WTC11 (cell line): ENCODE results near the gene ZGPAT. TPM values are rescaled to one million over a fixed set of nuclear protein-coding genes. Genes with fewer than 3 reads are reported as not detected.

Experiments
- ATAC-seq: fragments of 200-7000 bp; cut with Tn5 transposase; 2 replicates; pipeline ENCODE4 v1.10.0; 2021; ENCODE audit warnings: mild to moderate bottlenecking, moderate library complexity
- CTCF ChIA-PET: fragments of 300-600 bp; sonication (Branson Sonifier 250); formaldehyde crosslinking; loops from one replicate; lab custom pipeline; 2021; ENCODE audit warnings: antibody characterized with exemption; lab: Charles Lee
- POLR2A ChIA-PET: fragments of 350-600 bp; sonication (Branson Sonifier 250); formaldehyde crosslinking; loops from one replicate; lab custom pipeline; 2021; ENCODE audit warnings: antibody characterized with exemption; lab: Charles Lee
- DNase-seq: peaks from one replicate; pipeline ENCODE4 v3.0.0; 2021; ENCODE audit warnings: low spot score
- H3K27ac Mint-ChIP-seq: 2 replicates; pipeline ENCODE4 v1.8.0; 2021; ENCODE audit warnings: mixed read lengths
- H3K27me3 Mint-ChIP-seq: 2 replicates; pipeline ENCODE4 v1.8.0; 2021; ENCODE audit warnings: low read depth, mild to moderate bottlenecking, moderate library complexity, mixed read lengths
- H3K36me3 Mint-ChIP-seq: 2 replicates; pipeline ENCODE4 v1.8.0; 2021; ENCODE audit warnings: mixed read lengths
- H3K4me1 Mint-ChIP-seq: 2 replicates; pipeline ENCODE4 v1.8.0; 2022; ENCODE audit warnings: mixed read lengths
- H3K4me3 Mint-ChIP-seq: 2 replicates; pipeline ENCODE4 v1.8.0; 2021; ENCODE audit warnings: mild to moderate bottlenecking, moderate library complexity, mixed read lengths
- H3K9me3 Mint-ChIP-seq: 2 replicates; pipeline ENCODE4 v1.8.0; 2021; ENCODE audit warnings: mixed read lengths
- ATF1 ChIP-seq: sonication (generic); formaldehyde crosslinking; IDR thresholded peaks from 2 replicates; pipeline ENCODE4 v1.8.1; 2023; ENCODE audit warnings: mild to moderate bottlenecking, moderate library complexity, missing genetic modification reagents
- ESRRA ChIP-seq: sonication (generic); formaldehyde crosslinking; IDR thresholded peaks from 2 replicates; pipeline ENCODE4 v1.8.1; 2022; ENCODE audit warnings: mild to moderate bottlenecking, missing genetic modification reagents, borderline replicate concordance
- ETV6 ChIP-seq: sonication (generic); formaldehyde crosslinking; IDR thresholded peaks from 2 replicates; pipeline ENCODE4 v1.8.1; 2022; ENCODE audit warnings: mild to moderate bottlenecking, missing genetic modification reagents
- GABPB1 ChIP-seq: sonication (generic); formaldehyde crosslinking; IDR thresholded peaks from 2 replicates; pipeline ENCODE4 v1.8.1; 2023; ENCODE audit warnings: mild to moderate bottlenecking, missing genetic modification reagents
- HMGXB4 ChIP-seq: sonication (generic); formaldehyde crosslinking; IDR thresholded peaks from 2 replicates; pipeline ENCODE4 v1.8.1; 2023; ENCODE audit warnings: mild to moderate bottlenecking, moderate library complexity, missing genetic modification reagents
- JUN ChIP-seq: sonication (generic); formaldehyde crosslinking; IDR thresholded peaks from 2 replicates; pipeline ENCODE4 v1.8.0; 2023; ENCODE audit warnings: mild to moderate bottlenecking, missing genetic modification reagents
- MXD4 ChIP-seq: fragments of 250-450 bp; sonication (Bioruptor Pico); IDR thresholded peaks from 2 replicates; pipeline ENCODE4 v1.8.0; 2021; ENCODE audit warnings: mild to moderate bottlenecking, moderate library complexity, borderline replicate concordance
- OVOL2 ChIP-seq: fragments of 250-450 bp; sonication (Bioruptor Pico); IDR thresholded peaks from 2 replicates; pipeline ENCODE4 v1.9.0; 2021; ENCODE audit warnings: mild to moderate bottlenecking, borderline replicate concordance
- SOX15 ChIP-seq: fragments of 250-450 bp; sonication (Bioruptor Pico); IDR thresholded peaks from 2 replicates; pipeline ENCODE4 v1.9.0; 2021; ENCODE audit warnings: mild to moderate bottlenecking
- SP1 ChIP-seq: sonication (generic); formaldehyde crosslinking; conservative IDR thresholded peaks from 2 replicates; pipeline ENCODE4 v1.8.1; 2022; ENCODE audit warnings: missing genetic modification reagents
- TCF7 ChIP-seq: sonication (generic); formaldehyde crosslinking; IDR thresholded peaks from 2 replicates; pipeline ENCODE4 v1.8.0; 2022; ENCODE audit warnings: mild to moderate bottlenecking, low read depth, missing genetic modification reagents, moderate library complexity
- TEAD1 ChIP-seq: sonication (generic); formaldehyde crosslinking; IDR thresholded peaks from 2 replicates; pipeline ENCODE4 v1.8.0; 2022; ENCODE audit warnings: mild to moderate bottlenecking, missing genetic modification reagents
- ZNF121 ChIP-seq: sonication (generic); formaldehyde crosslinking; IDR thresholded peaks from 2 replicates; pipeline ENCODE4 v1.8.0; 2023; ENCODE audit warnings: missing genetic modification reagents
- ZNF281 ChIP-seq: sonication (generic); formaldehyde crosslinking; IDR thresholded peaks from 2 replicates; pipeline ENCODE4 v1.8.0; 2023; ENCODE audit warnings: mild to moderate bottlenecking, missing genetic modification reagents
- ZNF317 ChIP-seq: sonication (generic); formaldehyde crosslinking; IDR thresholded peaks from 2 replicates; pipeline ENCODE4 v1.8.1; 2023; ENCODE audit warnings: low read depth, mild to moderate bottlenecking, moderate library complexity, missing genetic modification reagents, borderline replicate concordance
- total RNA-seq: library from RNA; stranded (reverse); gene quantifications from 3 replicates; pipeline ENCODE4 v1.2.3, GENCODE V29; 2021
- TF ChIP-seq, protein P1 (sequence below): sonication (generic); formaldehyde crosslinking; conservative IDR thresholded peaks from 2 replicates; pipeline ENCODE4 v1.8.1; 2023; ENCODE audit warnings: mild to moderate bottlenecking, low read depth, missing genetic modification reagents, moderate library complexity
- TF ChIP-seq, protein P2 (sequence below): sonication (generic); formaldehyde crosslinking; IDR thresholded peaks from 2 replicates; pipeline ENCODE4 v1.8.1; 2023; ENCODE audit warnings: mild to moderate bottlenecking, missing genetic modification reagents

Gene ZGPAT
- total RNA-seq, 1 experiment from 2014 or later: 28.3 TPM

GRCh38 chr20:63782051-63782471 lies 74.2 kb downstream of the ZGPAT start (continued):
- TF ChIP-seq HMGXB4: no peak
- no peak for TF ChIP-seq ZNF281 (CRISPR knock-in tag)
- TF ChIP-seq ATF1 (CRISPR knock-in tag): no peak
- TF ChIP-seq, protein P1, sequence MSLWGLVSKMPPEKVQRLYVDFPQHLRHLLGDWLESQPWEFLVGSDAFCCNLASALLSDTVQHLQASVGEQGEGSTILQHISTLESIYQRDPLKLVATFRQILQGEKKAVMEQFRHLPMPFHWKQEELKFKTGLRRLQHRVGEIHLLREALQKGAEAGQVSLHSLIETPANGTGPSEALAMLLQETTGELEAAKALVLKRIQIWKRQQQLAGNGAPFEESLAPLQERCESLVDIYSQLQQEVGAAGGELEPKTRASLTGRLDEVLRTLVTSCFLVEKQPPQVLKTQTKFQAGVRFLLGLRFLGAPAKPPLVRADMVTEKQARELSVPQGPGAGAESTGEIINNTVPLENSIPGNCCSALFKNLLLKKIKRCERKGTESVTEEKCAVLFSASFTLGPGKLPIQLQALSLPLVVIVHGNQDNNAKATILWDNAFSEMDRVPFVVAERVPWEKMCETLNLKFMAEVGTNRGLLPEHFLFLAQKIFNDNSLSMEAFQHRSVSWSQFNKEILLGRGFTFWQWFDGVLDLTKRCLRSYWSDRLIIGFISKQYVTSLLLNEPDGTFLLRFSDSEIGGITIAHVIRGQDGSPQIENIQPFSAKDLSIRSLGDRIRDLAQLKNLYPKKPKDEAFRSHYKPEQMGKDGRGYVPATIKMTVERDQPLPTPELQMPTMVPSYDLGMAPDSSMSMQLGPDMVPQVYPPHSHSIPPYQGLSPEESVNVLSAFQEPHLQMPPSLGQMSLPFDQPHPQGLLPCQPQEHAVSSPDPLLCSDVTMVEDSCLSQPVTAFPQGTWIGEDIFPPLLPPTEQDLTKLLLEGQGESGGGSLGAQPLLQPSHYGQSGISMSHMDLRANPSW (CRISPR knock-in tag): no peak
- no peak for TF ChIP-seq ETV6 (CRISPR knock-in tag)
- TF ChIP-seq TCF7 (CRISPR knock-in tag): no peak

DNA sequence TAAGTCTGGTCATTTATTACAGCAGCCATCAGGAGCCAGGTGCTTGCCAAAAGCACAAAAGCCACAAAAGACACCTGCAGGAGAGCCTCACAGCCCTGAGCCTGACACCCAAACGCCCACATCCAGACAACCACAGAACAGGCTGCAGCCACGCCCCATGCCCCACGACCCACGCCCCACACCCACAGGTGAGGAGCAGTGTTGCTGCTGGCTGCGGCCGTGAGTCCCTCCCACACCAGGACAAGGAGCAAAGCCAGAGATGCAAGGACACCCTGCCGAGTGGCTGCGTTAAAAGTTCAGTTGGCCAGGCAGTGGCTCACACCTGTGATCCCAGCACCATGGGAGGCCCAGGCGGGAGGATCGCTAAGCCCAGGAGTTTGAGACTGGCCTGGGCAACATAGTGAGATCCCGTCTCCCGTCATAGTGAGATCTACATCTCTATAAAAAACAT lies 74.7 kb downstream of the ZGPAT start:
- Mint-ChIP-seq H3K36me3 (peaks cover 6% of the 10 kb centered on the region), H3K4me1 (no peaks in the 10 kb centered on the region)
- ATAC-seq: no peak
- TF ChIP-seq ZNF121 (CRISPR knock-in tag) (peak; percentile 90), SP1 (no peak)
- TF ChIP-seq, all 79 proteins: peak for 1
- no peak overlapping the region for H3K27ac Mint-ChIP-seq
- CTCF ChIA-PET: no interaction called here
- no peak for DNase-seq
- H3K27me3 Mint-ChIP-seq: peaks cover 1% of the 10 kb centered on the region; the same call in 1 of the 2 replicates
- H3K4me3 Mint-ChIP-seq: no peak overlapping the region
- POLR2A ChIA-PET: no interaction called here
- H3K9me3 Mint-ChIP-seq: peaks cover 10% of the 10 kb centered on the region

GRCh38 chr20:63783970-63784369 lies 76.1 kb downstream of the ZGPAT start:
- Mint-ChIP-seq H3K36me3 (no peaks in the 10 kb centered on the region), H3K9me3 (0 out of 2 replicates have a peak, but pooled peaks cover 3% of the 10 kb centered on the region), H3K27me3 (no peaks in the 10 kb centered on the region), H3K4me1 (no peaks in the 10 kb centered on the region), H3K4me3 (no peak overlapping the region), H3K27ac (no peak overlapping the region)
- ChIA-PET POLR2A (no interaction called here), CTCF (interaction anchor here (0.7 to 4.0 kb wide), 6 partner anchors 8 to 197 kb away, joined by 3 to 54 read pairs (median 4); partner anchors contain the start of gene PRPF6)
- ATAC-seq: no peak
- DNase-seq: no peak
- TF ChIP-seq OVOL2 (CRISPR knock-in tag): no peak
- TF ChIP-seq ATF1 (CRISPR knock-in tag): no peak
- no peak for TF ChIP-seq ZNF317
- no peak for TF ChIP-seq GABPB1 (CRISPR knock-in tag)
- no peak for TF ChIP-seq MXD4 (CRISPR knock-in tag)
- TF ChIP-seq, protein P2, sequence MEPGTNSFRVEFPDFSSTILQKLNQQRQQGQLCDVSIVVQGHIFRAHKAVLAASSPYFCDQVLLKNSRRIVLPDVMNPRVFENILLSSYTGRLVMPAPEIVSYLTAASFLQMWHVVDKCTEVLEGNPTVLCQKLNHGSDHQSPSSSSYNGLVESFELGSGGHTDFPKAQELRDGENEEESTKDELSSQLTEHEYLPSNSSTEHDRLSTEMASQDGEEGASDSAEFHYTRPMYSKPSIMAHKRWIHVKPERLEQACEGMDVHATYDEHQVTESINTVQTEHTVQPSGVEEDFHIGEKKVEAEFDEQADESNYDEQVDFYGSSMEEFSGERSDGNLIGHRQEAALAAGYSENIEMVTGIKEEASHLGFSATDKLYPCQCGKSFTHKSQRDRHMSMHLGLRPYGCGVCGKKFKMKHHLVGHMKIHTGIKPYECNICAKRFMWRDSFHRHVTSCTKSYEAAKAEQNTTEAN (CRISPR knock-in tag): no peak
- TF ChIP-seq SOX15 (CRISPR knock-in tag): no peak
- TF ChIP-seq JUN (CRISPR knock-in tag): no peak
- no peak for TF ChIP-seq ETV6 (CRISPR knock-in tag)
- TF ChIP-seq TEAD1 (CRISPR knock-in tag): no peak
- no peak for TF ChIP-seq ESRRA (CRISPR knock-in tag)
